GM21423 (cell line): ENCODE results near the gene CCDC144A.
"Not testable (repeated sequence)": the region's sequence is repeated elsewhere in the genome, so short reads cannot be mapped to it uniquely, and the experiment has no call there.

ENCODE experiments used
- ATAC-seq: cut with Tn5 transposase; IDR thresholded peaks from one replicate; pipeline ENCODE4 v1.9.1; 2021; ENCODE audit warnings: mild to moderate bottlenecking, moderate library complexity; ENCODE audit not compliant: unreplicated experiment

CCDC144A gene

DNA sequence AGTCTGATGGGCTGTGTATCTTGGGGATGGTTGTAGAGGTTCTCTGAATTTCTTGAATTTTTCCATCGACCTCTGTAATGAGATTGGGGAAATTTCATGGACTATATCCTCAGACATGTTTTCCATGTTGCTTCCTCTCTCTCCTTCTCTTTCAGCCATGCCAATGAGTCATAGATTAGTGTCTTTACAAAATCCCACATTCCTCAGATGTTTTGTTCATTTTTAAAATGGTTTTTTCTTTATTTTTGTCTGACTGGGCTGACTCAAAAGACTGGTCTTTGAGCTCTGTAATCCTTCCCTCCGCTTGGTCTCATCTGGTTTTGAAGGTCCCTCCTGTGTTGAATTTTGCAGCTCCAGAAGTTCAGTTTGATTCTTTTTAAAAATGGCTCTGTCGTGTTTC, 60.5 kb downstream of the CCDC144A start:
- ATAC-seq: not testable (repeated sequence)

DNA sequence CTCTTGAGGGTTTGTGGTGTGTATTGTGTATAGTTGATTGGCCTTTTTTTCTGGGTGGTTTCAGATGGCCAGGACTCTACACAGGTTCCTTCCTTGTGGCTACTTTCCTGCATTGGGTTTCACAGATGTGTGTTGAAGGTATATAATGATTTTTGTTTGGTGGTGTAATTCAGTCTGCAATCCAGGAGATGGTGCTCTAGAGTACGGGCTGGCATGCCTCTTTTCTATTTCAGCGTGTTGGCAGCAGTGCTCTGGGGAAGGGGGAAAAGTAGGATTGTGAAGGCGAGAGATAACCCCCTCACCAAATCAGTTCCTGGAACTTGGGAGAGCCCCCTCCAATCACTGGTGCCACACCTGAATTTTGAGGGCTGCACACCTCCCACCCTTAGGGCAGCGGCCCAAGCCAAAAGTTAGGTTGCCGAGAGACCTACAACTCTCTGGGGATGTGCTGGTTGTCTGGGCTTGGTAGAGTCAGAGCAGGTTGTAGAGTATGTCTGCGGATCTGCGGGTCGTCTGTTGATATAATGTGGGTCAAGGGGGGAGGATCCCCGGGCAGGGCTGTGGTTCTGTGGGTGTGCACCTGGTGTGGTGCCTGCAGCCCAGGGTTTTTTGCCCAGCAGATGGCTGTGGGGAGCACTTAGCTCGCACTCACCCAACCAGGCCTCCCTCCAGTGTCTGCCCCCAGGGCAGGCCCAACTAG, 61.3 kb downstream of the CCDC144A start:
- not testable (repeated sequence) for ATAC-seq

DNA sequence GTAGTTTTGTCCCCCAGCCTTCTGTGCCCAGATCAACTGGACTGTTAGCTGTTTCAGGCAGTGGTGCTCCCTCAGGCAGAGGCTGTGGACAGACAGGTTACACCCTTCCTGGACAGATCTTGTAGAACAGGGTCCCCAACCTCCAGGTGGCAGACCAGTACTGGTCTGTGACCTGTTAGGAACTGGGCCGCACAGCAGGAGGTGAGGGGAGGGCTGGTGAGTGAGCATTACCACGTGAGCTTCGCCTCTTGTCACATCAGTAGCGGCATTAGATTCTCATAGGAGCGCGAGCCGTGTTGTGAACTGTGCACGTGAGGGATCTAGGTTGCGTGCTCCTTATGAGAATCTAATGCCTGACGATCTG, 61.9 kb downstream of the CCDC144A start:
- ATAC-seq: not testable (repeated sequence)

DNA sequence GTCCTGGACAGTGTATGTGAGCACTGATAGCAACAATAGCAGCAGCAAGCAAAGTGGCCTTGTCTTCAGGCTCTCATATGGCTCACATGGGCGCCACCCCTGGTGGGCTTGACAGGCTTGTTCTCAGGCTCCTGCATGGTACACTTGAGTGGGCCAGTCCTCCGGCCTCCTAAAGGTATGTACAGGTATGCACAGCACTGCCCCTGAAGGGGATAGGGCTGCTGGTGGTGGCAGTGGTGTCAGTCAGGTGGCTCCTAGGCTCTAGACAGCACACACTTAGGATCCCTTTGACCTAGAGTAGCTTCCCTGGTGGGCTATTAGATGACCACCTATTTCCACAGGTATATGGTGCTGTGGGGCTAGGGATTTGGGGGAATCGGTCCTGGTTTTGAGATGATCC, 67.5 kb downstream of the CCDC144A start:
- not testable (repeated sequence) for ATAC-seq

DNA sequence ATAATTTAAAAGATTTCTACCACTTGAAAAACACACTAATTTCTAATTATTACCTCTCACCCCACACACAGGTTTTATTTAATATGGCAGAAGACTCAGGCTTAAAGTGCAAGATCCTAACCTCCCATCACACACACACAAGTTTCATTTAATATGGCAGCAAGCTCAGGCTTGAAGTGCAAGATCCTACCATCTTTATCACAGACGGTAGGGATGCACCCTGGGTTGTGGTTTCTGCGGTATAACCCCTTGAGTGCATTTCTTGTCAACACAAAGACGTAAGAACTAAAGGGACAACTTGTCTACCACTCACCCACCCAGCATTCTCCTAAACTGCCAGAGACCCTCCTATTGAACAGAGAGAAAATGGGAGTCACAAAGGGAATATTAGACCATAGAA, 68.1 kb downstream of the CCDC144A start:
- ATAC-seq: not testable (repeated sequence)

DNA sequence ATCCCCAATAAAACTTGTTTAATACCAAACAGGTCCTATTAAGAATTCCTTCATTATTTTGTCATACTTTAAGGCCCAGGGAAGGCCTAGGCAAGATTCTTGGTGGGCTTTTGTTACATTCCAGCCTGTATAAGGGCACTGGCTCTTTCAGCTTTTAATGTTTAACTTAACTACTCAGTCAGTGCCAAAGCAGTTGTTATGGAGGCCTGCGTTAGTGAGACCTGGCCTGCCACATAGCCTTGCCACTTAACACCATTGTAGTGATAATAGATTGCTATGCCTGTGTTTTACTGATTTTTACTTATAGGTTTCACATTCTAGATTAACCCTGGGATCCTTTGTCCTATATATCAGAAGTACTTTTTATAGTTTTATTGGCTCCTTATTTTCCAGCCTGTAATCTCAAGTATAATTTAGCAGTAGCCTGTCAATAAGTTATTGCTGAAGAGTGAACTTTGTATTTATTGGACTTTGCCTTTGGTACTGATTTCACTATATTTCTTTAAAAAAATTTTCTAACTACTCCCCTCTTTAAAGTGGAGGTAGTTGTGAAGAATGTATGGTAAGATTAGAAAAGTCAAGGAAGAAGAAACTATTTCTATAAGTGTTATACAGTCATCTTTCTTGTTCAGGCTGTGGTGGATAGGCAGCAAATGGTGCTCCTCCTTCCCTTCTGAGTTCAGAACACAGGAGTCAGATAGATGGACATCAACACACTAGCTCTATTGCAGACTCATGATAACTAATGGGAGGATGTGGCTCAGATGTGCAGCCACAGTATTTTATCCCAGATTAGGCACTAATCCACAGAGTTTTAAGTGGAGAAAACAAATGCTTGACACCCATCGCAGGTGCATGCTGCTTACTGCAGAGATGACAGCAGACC, 78.5 kb downstream of the CCDC144A start:
- not testable (repeated sequence) for ATAC-seq

DNA sequence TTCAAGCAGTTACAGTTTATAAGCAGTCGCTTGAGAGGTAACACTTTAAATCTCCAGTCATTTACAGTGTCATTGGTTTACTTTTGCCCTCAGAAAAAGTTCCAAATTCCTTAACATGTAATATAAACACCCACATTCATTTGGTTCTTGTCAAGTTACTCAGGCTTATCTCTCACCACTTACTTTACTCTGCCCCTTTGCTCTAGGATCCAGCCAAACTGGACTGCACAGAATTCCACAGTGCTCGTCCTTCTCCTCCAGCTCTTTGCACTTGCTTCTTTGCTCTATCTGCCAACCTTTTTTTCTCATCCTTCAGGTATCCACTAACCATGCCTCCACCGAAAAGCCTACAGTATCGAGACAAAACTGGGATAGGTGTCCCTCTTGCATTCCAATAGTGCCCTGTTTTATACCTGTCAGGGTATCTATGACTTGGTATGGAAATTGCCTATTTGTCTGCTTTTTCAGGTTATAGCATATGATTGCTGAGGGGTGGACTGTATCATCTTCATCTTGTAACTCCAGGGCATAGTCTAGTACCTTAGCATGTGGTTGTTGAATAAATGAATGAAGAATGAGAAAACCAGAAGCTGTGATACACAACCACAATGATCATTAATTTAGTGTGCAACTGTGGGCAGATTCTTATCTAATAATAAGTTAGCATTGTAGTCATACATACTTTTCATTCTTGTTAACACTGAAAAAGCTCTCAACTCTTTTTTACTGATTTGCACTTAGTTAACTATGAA, 82.5 kb downstream of the CCDC144A start:
- not testable (repeated sequence) for ATAC-seq

DNA sequence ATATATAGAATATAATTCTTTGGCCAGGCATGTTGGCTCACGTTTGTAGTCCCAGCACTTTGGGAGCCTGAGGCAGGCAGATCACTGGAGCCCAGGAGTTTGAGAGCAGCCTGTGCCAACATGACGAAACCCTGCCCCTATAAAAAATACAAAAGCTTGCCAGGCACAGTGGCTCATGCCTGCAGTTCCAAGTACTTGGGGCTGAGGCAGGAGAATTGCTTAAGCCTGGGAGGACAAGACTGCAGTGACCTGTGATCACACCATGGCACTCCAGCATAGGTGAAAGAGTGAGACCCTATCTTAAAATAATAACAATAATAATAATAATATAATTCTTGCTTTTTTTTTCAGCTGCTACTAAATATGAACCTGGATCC, 83.1 kb downstream of the CCDC144A start:
- not testable (repeated sequence) for ATAC-seq

DNA sequence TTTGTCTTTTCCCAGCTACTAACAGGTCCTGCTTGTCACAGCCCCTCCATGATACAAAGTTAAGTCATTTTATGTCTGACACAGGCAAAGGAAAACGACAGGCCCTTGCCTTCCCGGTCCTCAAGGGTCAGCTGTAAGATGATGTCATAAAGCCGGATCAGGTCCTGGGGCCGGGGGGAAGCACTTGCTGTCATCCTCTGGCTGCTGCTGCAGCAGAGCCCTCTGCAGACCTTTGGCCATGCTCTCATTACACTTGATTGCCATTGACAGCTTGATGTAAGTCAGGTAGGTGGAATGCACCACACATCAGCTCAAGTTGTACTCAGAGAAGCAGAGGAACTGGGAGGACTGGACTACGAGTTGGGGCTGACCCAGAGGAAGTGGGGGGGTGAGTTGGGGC, 97.8 kb downstream of the CCDC144A start:
- not testable (repeated sequence) for ATAC-seq

DNA sequence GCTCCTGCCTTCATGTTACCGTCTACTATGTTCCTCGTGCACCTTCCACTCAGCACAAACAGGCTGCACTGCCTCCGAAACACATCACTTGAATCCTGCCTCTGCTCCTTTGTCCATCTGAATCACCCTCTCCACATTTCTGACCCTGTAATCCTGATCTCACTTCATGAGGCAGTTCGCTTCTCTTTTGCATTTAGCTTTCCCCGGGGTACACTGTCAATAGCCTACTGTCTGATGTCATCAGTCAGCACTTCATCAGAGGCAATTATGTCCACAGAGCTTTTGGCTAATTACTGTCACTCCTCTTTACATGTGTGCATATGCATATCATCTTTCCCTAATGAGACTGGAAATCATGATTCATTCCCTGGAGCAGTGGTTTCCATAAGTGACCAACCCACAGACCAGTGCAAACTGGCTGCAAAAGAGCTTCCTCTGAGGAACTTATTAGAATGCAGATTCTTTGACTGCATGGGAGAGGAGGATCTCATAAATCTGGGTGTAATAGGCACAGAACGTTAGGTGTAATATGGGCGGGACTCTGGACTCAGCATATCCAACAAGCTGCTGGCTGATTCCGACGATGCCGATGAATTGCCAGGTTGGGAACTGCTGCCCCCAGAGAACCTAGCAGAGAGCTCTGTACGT, 99.0 kb downstream of the CCDC144A start:
- not testable (repeated sequence) for ATAC-seq

DNA sequence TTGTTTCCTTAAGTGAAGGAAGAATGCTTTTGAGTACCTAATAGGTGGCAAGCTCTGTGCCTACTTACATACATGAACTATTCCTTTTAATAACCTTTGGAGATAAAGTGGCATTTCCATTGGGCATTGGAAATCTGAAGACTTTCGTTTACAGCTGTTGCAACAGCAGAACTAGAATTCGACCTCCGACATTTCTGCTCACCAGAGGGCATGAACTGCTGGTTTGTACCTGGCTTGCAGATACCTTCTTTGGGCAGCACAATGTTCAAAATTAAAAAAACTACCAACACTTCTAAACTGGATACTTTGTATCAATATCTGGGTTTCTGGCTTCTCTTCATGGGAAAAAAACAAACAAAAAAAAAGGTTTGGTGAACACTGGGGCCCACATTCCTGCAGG, 99.6 kb downstream of the CCDC144A start:
- ATAC-seq: not testable (repeated sequence)

DNA sequence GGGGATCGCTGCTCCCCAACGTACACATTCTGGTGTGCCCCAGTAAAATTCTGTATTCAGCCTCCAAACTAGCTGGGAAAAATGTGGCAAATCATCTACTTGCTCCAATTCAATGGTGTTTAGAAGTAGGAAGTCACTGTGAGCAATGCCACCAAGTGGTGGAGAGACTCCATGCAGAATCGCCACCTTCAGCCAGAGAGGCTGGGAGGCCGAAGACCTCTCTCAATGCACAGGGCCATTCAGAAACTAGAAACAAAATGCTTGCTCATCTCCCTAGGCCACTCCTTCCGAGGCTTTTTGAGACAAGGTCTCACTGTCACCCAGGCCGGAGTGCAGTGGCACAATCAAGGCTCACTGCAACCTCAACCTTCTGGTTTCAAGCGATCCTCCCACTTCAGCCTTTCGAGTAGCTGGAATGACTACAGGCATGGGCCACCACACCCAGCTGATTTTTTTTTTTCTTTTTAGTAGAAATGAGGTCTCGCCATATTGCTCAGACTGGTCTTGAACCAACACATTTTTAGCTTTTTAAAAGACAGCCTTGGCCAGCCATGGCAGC, 100.4 kb downstream of the CCDC144A start:
- not testable (repeated sequence) for ATAC-seq

DNA sequence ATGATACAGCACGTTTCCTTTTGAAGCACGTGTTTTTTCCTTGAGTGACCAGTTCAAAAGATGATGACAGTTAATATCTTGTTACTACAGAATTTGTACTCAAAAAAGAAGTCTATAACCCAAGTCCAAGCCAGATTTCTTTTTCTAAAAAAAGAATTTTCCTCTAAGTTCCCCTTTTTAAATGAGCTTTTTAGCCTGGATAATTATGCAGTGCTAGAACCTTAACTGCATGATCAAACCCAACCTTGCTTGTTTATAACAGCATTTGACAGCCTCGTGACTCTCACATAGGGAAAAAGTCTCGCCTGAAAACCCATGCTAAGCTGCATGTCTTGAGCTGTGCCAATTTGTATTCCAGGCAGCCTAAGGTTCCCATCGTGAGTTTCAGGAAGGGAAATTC, 104.2 kb downstream of the CCDC144A start:
- not testable (repeated sequence) for ATAC-seq

DNA sequence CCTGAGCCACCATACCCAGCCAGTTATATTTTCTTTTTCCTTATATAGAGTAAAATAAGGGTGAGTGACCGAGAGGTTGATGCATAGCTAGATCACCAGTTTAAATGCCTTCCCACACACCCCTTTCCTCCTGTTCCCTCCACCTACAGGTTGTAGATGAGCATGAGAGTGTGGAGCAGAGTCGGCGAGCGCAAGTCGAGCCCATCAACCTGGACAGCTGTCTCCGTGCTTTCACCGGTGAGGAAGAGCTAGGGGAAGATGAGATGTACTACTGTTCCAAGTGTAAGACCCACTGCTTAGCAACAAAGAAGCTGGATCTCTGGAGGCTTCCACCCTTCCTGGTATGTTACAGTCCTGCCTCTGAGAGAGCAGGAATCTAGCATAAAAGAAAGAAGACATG, 105.9 kb downstream of the CCDC144A start:
- ATAC-seq: not testable (repeated sequence)

DNA sequence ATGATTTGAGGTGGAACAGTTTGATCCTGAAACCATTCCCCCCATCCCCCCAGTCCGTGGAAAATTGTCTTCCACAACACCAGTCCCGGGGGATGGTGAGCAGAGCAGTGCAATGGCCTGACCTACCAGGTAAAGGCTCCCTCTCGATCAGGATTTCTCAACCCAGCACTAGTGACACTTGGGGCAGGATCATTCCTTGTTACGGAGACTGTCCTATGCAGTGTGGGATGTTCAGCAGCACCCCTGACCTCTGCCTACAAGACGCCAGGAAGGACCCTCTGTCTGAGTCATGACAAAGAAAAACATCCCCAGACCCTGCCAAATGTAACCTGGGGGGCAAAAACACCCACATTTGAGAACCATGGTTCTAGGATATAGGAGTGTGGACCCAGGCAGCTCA, 114.8 kb downstream of the CCDC144A start:
- not testable (repeated sequence) for ATAC-seq

DNA sequence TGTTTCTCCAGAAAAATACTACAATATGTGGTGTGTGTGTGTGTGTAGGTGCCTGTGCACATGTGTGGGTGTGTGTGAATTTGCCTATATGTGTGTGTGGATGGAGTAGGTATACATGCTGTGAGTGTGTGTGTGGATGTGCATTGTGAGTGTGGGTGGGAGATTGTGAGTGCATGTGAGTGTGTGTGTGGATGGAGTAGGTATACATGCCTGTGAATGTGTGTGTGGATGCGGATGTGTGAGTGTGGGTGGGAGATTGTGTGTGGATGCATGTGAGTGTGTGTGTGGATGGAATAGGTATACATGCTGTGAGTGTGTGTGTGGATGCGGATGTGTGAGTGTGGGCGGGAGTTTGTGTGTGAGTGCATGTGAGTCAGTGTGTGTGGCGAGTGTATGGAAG, 116.6 kb downstream of the CCDC144A start:
- not testable (repeated sequence) for ATAC-seq

DNA sequence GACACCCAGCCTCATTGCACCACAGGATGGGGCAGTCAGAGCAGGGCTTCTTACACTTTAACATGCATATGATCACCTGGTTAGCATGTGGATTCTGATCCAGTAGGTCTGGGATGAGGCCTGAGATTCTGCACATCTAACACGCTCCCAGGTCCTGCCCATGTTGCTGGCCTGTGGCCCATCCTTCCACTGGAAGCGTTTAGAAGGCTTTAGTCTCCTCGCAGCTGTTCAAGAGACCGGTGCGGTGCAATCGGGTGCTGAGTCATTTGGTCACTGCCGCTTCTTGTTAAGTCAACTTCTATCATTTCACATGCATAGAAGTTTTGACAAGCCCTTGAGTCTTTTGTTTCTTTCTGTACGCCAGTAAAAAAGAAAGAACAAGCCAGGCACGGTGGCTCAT, 117.6 kb downstream of the CCDC144A start:
- not testable (repeated sequence) for ATAC-seq

DNA sequence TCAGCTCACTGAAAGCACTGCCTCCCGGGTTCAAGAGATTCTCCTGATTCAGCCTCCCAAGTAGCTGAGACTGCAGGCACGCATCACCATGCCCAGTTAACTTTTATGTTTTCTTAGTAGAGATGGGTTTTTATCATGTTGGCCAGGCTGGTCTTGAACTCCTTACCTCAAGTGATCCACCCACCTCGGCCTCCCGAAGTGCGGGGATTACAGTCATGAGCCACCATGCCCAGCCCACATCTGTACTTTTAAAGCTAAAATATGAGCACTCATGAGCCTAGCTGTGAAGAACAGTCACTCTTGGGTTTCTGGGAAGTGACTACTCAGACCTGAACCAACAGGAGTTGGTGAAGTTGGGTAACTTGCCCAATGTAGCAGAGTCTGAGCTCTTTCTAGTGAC, 120.2 kb downstream of the CCDC144A start:
- not testable (repeated sequence) for ATAC-seq

DNA sequence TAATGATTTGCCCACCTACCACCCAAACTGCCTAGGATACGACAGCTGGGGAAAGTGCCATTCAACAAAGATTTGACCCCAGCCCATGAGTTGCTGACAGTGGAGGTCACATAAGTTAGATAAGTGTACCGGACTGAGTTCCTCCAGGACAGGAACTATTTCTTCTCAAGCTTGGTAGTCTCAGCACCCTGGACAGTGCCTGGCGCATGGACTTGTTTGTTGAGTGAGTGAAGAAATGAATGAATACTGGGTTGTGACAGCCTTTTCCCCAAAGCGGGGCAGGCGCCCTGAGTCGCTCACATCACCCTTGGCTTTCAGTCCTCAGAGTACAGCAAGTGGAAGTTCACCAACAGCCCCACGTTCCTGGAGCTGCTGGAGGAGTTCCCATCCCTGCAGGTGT, 122.1 kb downstream of the CCDC144A start:
- not testable (repeated sequence) for ATAC-seq

DNA sequence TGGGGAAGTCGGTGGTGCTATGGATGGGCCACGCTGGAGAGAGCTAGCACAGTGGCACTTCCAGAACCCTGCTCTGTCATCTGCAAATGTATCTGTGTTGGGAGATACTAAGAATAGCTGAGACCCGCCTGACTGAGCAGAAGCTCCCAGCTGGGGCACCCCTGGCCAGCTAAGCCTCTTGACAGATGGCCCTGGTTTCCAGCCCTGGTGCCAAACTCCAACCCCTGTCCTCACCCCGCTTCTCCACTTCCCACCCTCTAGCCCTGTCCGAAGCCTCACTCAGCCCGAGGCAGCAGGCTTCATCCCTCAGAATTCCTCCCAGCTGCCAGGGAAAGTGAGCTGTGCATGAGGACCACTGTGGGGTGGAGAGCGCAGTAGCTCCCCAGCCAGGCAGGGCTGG, 124.4 kb downstream of the CCDC144A start:
- no peak for ATAC-seq

DNA sequence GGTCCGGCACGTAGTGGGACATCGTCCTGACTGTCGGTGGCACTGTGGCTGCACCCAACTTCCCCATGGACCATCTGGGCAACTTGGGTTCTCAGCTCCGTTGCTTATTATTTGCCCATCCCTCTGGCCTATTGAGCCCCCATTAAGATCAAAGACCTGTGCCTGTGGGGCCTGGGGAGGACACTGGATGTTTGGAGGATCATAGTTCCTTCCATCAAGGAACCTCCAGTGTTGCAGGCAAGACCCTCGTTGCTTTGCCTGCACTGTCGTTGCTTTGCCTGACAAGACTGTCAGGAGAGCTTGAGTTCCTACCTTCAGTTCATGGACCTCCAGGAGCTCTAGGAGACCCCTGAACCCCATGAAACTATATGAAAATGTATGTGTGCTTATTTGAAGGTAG, 127.2 kb downstream of the CCDC144A start:
- ATAC-seq: no peak
